Measurements from ENCODE around the gene WASF2.

WASF2 gene

GRCh38 chr1:27528818-27529703 is 39.1 kb upstream of the WASF2 start:
- H3K4me3 ChIP-seq (ENCODE audit: insufficient read depth, low read length, poor library complexity, severe bottlenecking) = no peak overlapping the region
- H3K9ac ChIP-seq (ENCODE audit: low read length) = no peak overlapping the region
- peaks cover 15% of the 10 kb centered on the region for H3F3A ChIP-seq (ENCODE audit: insufficient read depth)
- H3K36me3 ChIP-seq (ENCODE audit: low read length) = no peaks in the 10 kb centered on the region
- no peaks in the 10 kb centered on the region for H4K20me1 ChIP-seq (ENCODE audit: low read depth, low read length)
- TF ChIP-seq CTCF (IDR thresholded peaks at IDR 0.05; ENCODE audit: insufficient read depth, low read length, poor library complexity, severe bottlenecking) = no peak
- TF ChIP-seq EZH2phosphoT487 (conservative IDR thresholded peaks at IDR 0.05; ENCODE audit: low read length) = no peak
- no peak overlapping the region for H3K27ac ChIP-seq (ENCODE audit: low read depth, low read length)
- no peaks in the 10 kb centered on the region for H3K9me2 ChIP-seq (replicated peaks; ENCODE audit: insufficient read depth, low read length)
- no peak overlapping the region for H2AFZ ChIP-seq (ENCODE audit: low read depth, low read length, severe bottlenecking)
- H3K79me2 ChIP-seq (ENCODE audit: insufficient read depth, low read length) = no peaks in the 10 kb centered on the region
- no peaks in the 10 kb centered on the region for H3K27me3 ChIP-seq (ENCODE audit: low read length)
- no peak overlapping the region for H3K4me2 ChIP-seq (ENCODE audit: low read depth, low read length, poor library complexity, severe bottlenecking)
- H3K9me3 ChIP-seq (ENCODE audit: insufficient read depth, low read length) = no peaks in the 10 kb centered on the region

GRCh38 chr1:27527890-27528817 is 38.2 kb upstream of the WASF2 start:
- H3K79me2 ChIP-seq (ENCODE audit: insufficient read depth, low read length) = no peaks in the 10 kb centered on the region
- no peaks in the 10 kb centered on the region for H3K36me3 ChIP-seq (ENCODE audit: low read length)
- peaks cover 15% of the 10 kb centered on the region for H3F3A ChIP-seq (ENCODE audit: insufficient read depth)
- no peaks in the 10 kb centered on the region for H3K9me3 ChIP-seq (ENCODE audit: insufficient read depth, low read length)
- no peaks in the 10 kb centered on the region for H3K9me2 ChIP-seq (replicated peaks; ENCODE audit: insufficient read depth, low read length)
- peak overlapping the region; percentile 9 for H3K4me3 ChIP-seq (ENCODE audit: insufficient read depth, low read length, poor library complexity, severe bottlenecking)
- H3K27me3 ChIP-seq (ENCODE audit: low read length) = no peaks in the 10 kb centered on the region
- peak overlapping the region; percentile 62 for H3K4me2 ChIP-seq (ENCODE audit: low read depth, low read length, poor library complexity, severe bottlenecking)
- H2AFZ ChIP-seq (ENCODE audit: low read depth, low read length, severe bottlenecking) = no peak overlapping the region
- no peaks in the 10 kb centered on the region for H4K20me1 ChIP-seq (ENCODE audit: low read depth, low read length)
- peak overlapping the region; percentile 79 for H3K27ac ChIP-seq (ENCODE audit: low read depth, low read length)
- TF ChIP-seq EZH2phosphoT487 (conservative IDR thresholded peaks at IDR 0.05; ENCODE audit: low read length) = no peak
- TF ChIP-seq CTCF (IDR thresholded peaks at IDR 0.05; ENCODE audit: insufficient read depth, low read length, poor library complexity, severe bottlenecking) = no peak
- peak overlapping the region; percentile 48 for H3K9ac ChIP-seq (ENCODE audit: low read length)

GRCh38 chr1:27527223-27527889 is 37.4 kb upstream of the WASF2 start:
- Histone ChIP-seq H3F3A (ENCODE audit: insufficient read depth) (peaks cover 15% of the 10 kb centered on the region), H3K36me3 (ENCODE audit: low read length) (no peaks in the 10 kb centered on the region), H3K4me3 (ENCODE audit: insufficient read depth, low read length, poor library complexity, severe bottlenecking) (peak overlapping the region; percentile 9), H3K27me3 (ENCODE audit: low read length) (no peaks in the 10 kb centered on the region), H3K4me2 (ENCODE audit: low read depth, low read length, poor library complexity, severe bottlenecking) (peak overlapping the region; percentile 62), H2AFZ (ENCODE audit: low read depth, low read length, severe bottlenecking) (no peak overlapping the region), H3K9me2 (replicated peaks; ENCODE audit: insufficient read depth, low read length) (no peaks in the 10 kb centered on the region), H3K9ac (ENCODE audit: low read length) (peak overlapping the region; percentile 48), H3K79me2 (ENCODE audit: insufficient read depth, low read length) (no peaks in the 10 kb centered on the region), H4K20me1 (ENCODE audit: low read depth, low read length) (no peaks in the 10 kb centered on the region), H3K27ac (ENCODE audit: low read depth, low read length) (peak overlapping the region; percentile 79), H3K9me3 (ENCODE audit: insufficient read depth, low read length) (no peaks in the 10 kb centered on the region)
- no peak for TF ChIP-seq EZH2phosphoT487 (conservative IDR thresholded peaks at IDR 0.05; ENCODE audit: low read length)
- TF ChIP-seq CTCF (IDR thresholded peaks at IDR 0.05; ENCODE audit: insufficient read depth, low read length, poor library complexity, severe bottlenecking) = no peak

Measured in SU-DHL-6 (cell line).